Smooth muscle cell (in vitro differentiated cells): ENCODE data around the gene PRAMEF8. TPM values are rescaled to one million over a fixed set of nuclear protein-coding genes. Genes with fewer than 3 reads are reported as not detected.
"Not testable (repeated sequence)": the region's sequence is repeated elsewhere in the genome, so short reads cannot be mapped to it uniquely, and the experiment has no call there.

Experiments used
- DNase-seq: peaks from one replicate; lab custom pipeline; 2025; ENCODE audit not compliant: unreplicated experiment; lab: John Stamatoyannopoulos, UW
- H2AFZ ChIP-seq: fragments of 200-600 bp; sonication (generic); 2 replicates; pipeline ENCODE4 v1.6.0; 2016; ENCODE audit warnings: antibody characterized with exemption, low read depth, mild to moderate bottlenecking
- H3F3A ChIP-seq: fragments of 200-600 bp; sonication (generic); 2 replicates; pipeline ENCODE4 v1.6.0; 2017; ENCODE audit warnings: antibody characterized with exemption, low read depth
- H3K27ac ChIP-seq: fragments of 200-600 bp; sonication (generic); 2 replicates; pipeline ENCODE4 v1.5.1; 2016; ENCODE audit warnings: low read depth, mild to moderate bottlenecking
- H3K27me3 ChIP-seq: fragments of 200-600 bp; sonication (generic); 2 replicates; pipeline ENCODE4 v1.6.1; 2016; ENCODE audit warnings: low read depth, mild to moderate bottlenecking
- H3K36me3 ChIP-seq: fragments of 200-600 bp; sonication (generic); 2 replicates; pipeline ENCODE4 v1.5.1; 2016; ENCODE audit warnings: low read depth
- H3K4me1 ChIP-seq: fragments of 200-600 bp; sonication (generic); 2 replicates; pipeline ENCODE4 v1.5.1; 2016; ENCODE audit warnings: low read depth
- H3K4me2 ChIP-seq: fragments of 200-600 bp; sonication (generic); 2 replicates; pipeline ENCODE4 v1.6.0; 2016; ENCODE audit warnings: mild to moderate bottlenecking
- H3K4me3 ChIP-seq: fragments of 200-600 bp; sonication (generic); 2 replicates; pipeline ENCODE4 v1.5.1; 2016; ENCODE audit warnings: mild to moderate bottlenecking
- H3K79me2 ChIP-seq: fragments of 200-600 bp; sonication (generic); 2 replicates; pipeline ENCODE4 v1.6.0; 2016; ENCODE audit warnings: low read depth, mild to moderate bottlenecking
- H3K9ac ChIP-seq: fragments of 200-600 bp; sonication (generic); 2 replicates; pipeline ENCODE4 v1.6.0; 2016; ENCODE audit warnings: low read depth
- H3K9me3 ChIP-seq: fragments of 200-600 bp; sonication (generic); replicated peaks from 2 replicates; pipeline ENCODE4 v1.5.1; 2016; ENCODE audit warnings: low read depth
- H4K20me1 ChIP-seq: fragments of 200-600 bp; sonication (generic); 2 replicates; pipeline ENCODE4 v1.6.0; 2016; ENCODE audit warnings: low read depth
- WGBS: methylation state at CpG from one replicate; pipeline ENCODE4 v1.1.7; 2016; ENCODE audit warnings: low lambda C conversion rate; 5-methylcytosine and 5-hydroxymethylcytosine counted together
- polyA plus RNA-seq: library from polyadenylated mRNA; unstranded; fragments of >200 nt; fragmentation: Nextera tagmentation; extraction: Ambion mirVana; gene quantifications from 2 replicates; pipeline ENCODE4 v1.2.1, GENCODE V29; 2016
- small RNA-seq: library from RNA; depleted of rRNA; stranded (forward); fragments of <200 nt; gene quantifications from one replicate; pipeline ENCODE3, GENCODE V24; 2014
- total RNA-seq: library from RNA; depleted of rRNA; stranded (reverse); fragments of >200 nt; gene quantifications from 2 replicates; pipeline ENCODE4 v1.2.3, GENCODE V29; 2014

Gene PRAMEF8
- total and polyA plus RNA-seq, 2 experiments from 2014 or later, result not detected

DNA sequence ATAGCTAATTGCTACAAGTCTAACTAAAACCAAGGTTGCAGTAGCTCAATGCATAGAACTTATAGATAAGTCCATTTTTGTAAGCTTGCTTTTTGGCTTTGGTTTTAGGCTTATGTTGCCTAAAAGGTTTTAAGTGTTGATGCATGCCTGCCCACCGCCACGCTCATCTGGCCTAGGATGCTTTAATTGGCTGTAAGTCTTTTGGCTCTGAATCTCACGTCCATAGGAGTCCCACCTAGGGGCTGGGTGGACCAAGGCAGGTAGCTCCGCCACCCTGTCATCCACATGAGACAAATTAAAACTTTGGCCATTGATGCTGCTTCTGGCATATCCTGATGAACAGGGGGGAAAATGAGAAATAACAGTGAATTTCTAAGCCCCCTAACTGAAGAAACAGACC, 47.4 kb downstream of the PRAMEF8 start:
- WGBS, result 51% methylated on average over 4 of the region's 4 CpGs
- not testable (repeated sequence) for DNase-seq, H3K27ac ChIP-seq, H3K4me2 ChIP-seq, H3K4me3 ChIP-seq, H3K9ac ChIP-seq, H3K27me3 ChIP-seq, H2AFZ ChIP-seq, H3K4me1 ChIP-seq, H4K20me1 ChIP-seq, H3F3A ChIP-seq, H3K36me3 ChIP-seq, H3K79me2 ChIP-seq
- peaks cover 22% of the 10 kb centered on the region for H3K9me3 ChIP-seq

DNA sequence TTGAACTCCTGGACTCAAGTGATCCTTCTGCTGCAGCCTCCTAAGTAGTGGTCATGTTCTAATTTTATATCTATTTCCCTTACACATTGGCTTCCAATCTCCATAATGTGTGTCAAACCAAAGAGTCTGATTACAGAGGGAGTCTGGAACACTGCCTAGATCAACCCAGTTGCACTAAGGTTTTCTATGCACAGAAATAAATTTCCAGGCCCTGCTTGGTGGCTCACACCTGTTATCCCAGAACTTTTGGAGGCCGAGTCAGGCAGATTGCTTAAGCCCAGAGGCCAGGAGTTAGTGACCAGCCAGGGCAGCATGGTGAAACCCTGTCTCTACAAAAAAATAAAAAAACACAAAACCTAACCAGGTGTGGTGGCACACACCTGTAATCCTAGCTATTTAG, 50.9 kb downstream of the PRAMEF8 start:
- not testable (repeated sequence) for H3K36me3 ChIP-seq, H3K27ac ChIP-seq, H3K9ac ChIP-seq, DNase-seq, H2AFZ ChIP-seq, H3K27me3 ChIP-seq, H3K4me1 ChIP-seq, H3K4me2 ChIP-seq, H3F3A ChIP-seq, H3K79me2 ChIP-seq, H4K20me1 ChIP-seq, H3K4me3 ChIP-seq
- WGBS, result 71% methylated on average over 1 of the region's 1 CpG
- peaks cover 28% of the 10 kb centered on the region for H3K9me3 ChIP-seq

DNA sequence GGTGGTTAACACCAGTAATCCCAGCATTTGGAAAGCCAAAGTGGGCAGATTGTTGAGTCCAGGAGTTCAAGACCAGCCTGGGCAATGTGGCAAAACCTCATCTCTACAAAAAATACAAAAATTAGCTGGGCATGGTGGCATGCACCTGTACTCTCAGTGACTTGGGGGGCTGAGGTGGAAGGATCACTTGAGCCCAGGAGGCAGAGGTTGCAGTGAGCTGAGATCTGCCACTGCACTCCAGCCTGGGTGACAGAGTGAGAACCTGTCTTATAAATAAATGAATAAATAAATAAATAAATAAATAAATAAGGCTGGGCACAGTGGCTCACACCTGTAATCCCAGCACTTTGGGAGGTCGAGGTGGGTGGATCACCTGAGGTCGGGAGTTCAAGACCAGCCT, 52.9 kb downstream of the PRAMEF8 start:
- DNase-seq, result not testable (repeated sequence)

More for the DNA sequence above, 52.9 kb downstream of the PRAMEF8 start:
- H3K4me3 ChIP-seq, H3K79me2 ChIP-seq, H3K27me3 ChIP-seq, H3K36me3 ChIP-seq, H3K9ac ChIP-seq, H3K4me1 ChIP-seq, H2AFZ ChIP-seq, H4K20me1 ChIP-seq, H3K4me2 ChIP-seq, H3F3A ChIP-seq, H3K27ac ChIP-seq: not testable (repeated sequence)
- 45% methylated on average over 2 of the region's 2 CpGs for WGBS
- peaks cover 40% of the 10 kb centered on the region for H3K9me3 ChIP-seq

Small RNAs within 50 kb of the gene (small RNA-seq; reads per million reads assigned to genes)
- not detected for gene RNU6-771P

Other genes starting within 250 kb of the PRAMEF8 start
- gene PRAMEF27, start 228.6 kb downstream of the PRAMEF8 start, total RNA-seq, result not detected in 2 replicates
- not detected in 2 replicates for gene PRAMEF27, start 228.6 kb downstream of the PRAMEF8 start, polyA plus RNA-seq
- not detected in 2 replicates for gene HNRNPCL3, start 224.4 kb downstream of the PRAMEF8 start, total RNA-seq
- gene HNRNPCL3, start 224.4 kb downstream of the PRAMEF8 start, polyA plus RNA-seq, result not detected in 2 replicates
- gene PRAMEF25, start 214.4 kb downstream of the PRAMEF8 start, total RNA-seq, result not detected in 2 replicates
- gene PRAMEF25, start 214.4 kb downstream of the PRAMEF8 start, polyA plus RNA-seq, result not detected in 2 replicates
- gene HNRNPCL2, start 168.3 kb downstream of the PRAMEF8 start, total RNA-seq, result not detected in 2 replicates
- not detected in 2 replicates for gene HNRNPCL2, start 168.3 kb downstream of the PRAMEF8 start, polyA plus RNA-seq
- gene PRAMEF26, start 129.1 kb downstream of the PRAMEF8 start, total RNA-seq, result not detected in 2 replicates
- gene PRAMEF26, start 129.1 kb downstream of the PRAMEF8 start, polyA plus RNA-seq, result not detected in 2 replicates
- not detected in 2 replicates for gene HNRNPCL4, start 119.5 kb downstream of the PRAMEF8 start, total RNA-seq
- not detected in 2 replicates for gene HNRNPCL4, start 119.5 kb downstream of the PRAMEF8 start, polyA plus RNA-seq
- not detected in 2 replicates for gene PRAMEF9, start 113.3 kb downstream of the PRAMEF8 start, total RNA-seq
- gene PRAMEF9, start 113.3 kb downstream of the PRAMEF8 start, polyA plus RNA-seq, result not detected in 2 replicates
- gene PRAMEF13, start 83.7 kb downstream of the PRAMEF8 start, total RNA-seq, result not detected in 2 replicates
- not detected in 2 replicates for gene PRAMEF13, start 83.7 kb downstream of the PRAMEF8 start, polyA plus RNA-seq
- gene PRAMEF18, start 59.0 kb downstream of the PRAMEF8 start, total RNA-seq, result not detected in 2 replicates
- not detected in 2 replicates for gene PRAMEF18, start 59.0 kb downstream of the PRAMEF8 start, polyA plus RNA-seq
- gene PRAMEF5, start 30.9 kb downstream of the PRAMEF8 start, total RNA-seq, result not detected in 2 replicates
- not detected in 2 replicates for gene PRAMEF5, start 30.9 kb downstream of the PRAMEF8 start, polyA plus RNA-seq
- gene PRAMEF33, start 18.4 kb upstream of the PRAMEF8 start, total RNA-seq, result not detected in 2 replicates
- not detected in 2 replicates for gene PRAMEF33, start 18.4 kb upstream of the PRAMEF8 start, polyA plus RNA-seq
- not detected in 2 replicates for gene PRAMEF15, start 30.4 kb upstream of the PRAMEF8 start, total RNA-seq
- gene PRAMEF15, start 30.4 kb upstream of the PRAMEF8 start, polyA plus RNA-seq, result not detected in 2 replicates
- not detected in 2 replicates for gene PRAMEF14, start 62.0 kb upstream of the PRAMEF8 start, total RNA-seq
- not detected in 2 replicates for gene PRAMEF14, start 62.0 kb upstream of the PRAMEF8 start, polyA plus RNA-seq
- gene PRAMEF19, start 86.8 kb upstream of the PRAMEF8 start, total RNA-seq, result not detected in 2 replicates
- gene PRAMEF19, start 86.8 kb upstream of the PRAMEF8 start, polyA plus RNA-seq, result not detected in 2 replicates
- not detected in 2 replicates for gene PRAMEF17, start 104.5 kb upstream of the PRAMEF8 start, total RNA-seq
- not detected in 2 replicates for gene PRAMEF17, start 104.5 kb upstream of the PRAMEF8 start, polyA plus RNA-seq
- gene PRAMEF20, start 125.3 kb upstream of the PRAMEF8 start, total RNA-seq, result not detected in 2 replicates
- not detected in 2 replicates for gene PRAMEF20, start 125.3 kb upstream of the PRAMEF8 start, polyA plus RNA-seq
- gene LRRC38, start 228.9 kb upstream of the PRAMEF8 start, total RNA-seq, result 0.13 TPM in 1 of 2 replicates, not detected in the other
- 0.39 and 0.86 TPM in 2 replicates for gene LRRC38, start 228.9 kb upstream of the PRAMEF8 start, polyA plus RNA-seq